Medulla oblongata (tissue), 1 donor: Measurements from ENCODE around the gene POU2AF1.

ENCODE experiments used
- DNase-seq: peaks from one replicate; pipeline ENCODE4 v3.0.0-alpha.2; 2015; ENCODE audit errors: extremely low spot score

POU2AF1 gene

DNA sequence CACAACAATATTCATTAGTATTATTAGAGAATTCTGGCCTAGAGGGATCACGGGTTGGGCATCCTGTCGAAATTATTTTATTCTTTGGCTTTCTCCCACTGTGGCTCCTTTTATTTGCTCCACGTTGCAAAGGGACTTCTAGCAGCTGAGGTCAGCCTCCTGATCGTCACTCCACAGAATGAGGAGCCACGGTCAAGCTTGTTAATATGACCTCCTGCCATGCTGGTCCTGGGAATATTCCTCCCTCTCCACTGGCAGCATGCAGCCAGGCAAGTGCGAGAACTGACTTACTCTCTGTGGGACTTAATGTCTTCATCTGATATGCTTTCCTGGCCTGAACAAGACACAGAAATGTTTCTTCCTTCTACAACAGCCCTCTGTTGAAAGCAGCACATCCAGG, 59.8 kb downstream of the POU2AF1 start:
- no peak for DNase-seq

DNA sequence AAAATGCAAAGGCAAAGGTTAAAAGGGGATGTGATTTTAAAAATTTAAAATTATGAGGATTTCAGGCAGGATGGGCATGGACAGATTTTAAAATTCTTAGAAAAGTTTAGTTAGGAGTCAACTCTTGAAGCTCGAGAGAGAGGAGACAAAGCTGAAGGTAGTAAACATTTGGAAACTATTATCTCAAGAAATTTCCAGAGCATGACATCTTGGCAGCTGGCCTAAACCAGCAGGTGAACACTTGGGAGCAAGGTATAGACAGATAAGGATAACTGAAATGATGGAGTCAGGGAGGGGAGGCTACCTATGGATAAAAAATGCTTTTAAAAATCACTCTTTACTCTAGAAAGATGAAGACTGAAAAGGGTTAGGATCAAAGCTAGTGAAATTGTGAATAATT, 67.0 kb downstream of the POU2AF1 start:
- no peak for DNase-seq

DNA sequence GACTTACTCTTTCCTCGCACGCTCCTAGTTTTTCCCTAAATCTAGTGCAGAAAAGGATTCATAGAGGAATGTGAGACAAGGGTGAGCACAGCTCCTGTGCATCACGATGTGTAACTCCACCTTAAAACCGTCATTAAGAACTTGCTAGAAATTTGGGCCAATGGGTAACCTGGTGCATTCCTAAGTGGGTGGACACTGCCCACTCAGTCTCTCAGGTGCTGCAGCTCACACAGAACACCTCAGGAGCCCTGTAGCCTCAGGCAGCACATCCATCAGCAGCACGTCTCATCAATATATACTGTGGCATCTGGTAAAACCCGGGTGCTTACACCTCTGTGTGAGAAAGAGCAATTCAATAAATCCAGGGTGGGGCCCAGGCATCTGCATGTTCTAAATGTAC, 68.4 kb downstream of the POU2AF1 start:
- no peak for DNase-seq

DNA sequence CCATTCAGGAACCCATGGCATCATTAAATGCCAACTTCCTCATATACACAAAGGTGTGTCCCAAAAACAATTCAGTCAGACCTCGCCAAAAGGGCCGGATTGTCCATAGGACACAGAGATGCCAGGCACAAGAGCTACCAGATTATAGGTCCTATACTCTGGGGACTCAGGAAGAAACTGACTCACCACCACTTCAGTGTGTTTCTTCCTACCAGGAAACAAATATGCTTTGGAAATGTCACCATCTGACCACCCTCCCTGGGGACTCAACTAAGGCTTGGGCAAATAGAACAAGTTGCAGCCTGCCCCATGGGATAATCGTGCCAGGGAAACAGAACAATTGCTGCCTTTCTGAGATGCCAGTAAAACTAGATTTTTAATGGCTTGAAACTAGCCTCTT, 69.0 kb downstream of the POU2AF1 start:
- no peak for DNase-seq

DNA sequence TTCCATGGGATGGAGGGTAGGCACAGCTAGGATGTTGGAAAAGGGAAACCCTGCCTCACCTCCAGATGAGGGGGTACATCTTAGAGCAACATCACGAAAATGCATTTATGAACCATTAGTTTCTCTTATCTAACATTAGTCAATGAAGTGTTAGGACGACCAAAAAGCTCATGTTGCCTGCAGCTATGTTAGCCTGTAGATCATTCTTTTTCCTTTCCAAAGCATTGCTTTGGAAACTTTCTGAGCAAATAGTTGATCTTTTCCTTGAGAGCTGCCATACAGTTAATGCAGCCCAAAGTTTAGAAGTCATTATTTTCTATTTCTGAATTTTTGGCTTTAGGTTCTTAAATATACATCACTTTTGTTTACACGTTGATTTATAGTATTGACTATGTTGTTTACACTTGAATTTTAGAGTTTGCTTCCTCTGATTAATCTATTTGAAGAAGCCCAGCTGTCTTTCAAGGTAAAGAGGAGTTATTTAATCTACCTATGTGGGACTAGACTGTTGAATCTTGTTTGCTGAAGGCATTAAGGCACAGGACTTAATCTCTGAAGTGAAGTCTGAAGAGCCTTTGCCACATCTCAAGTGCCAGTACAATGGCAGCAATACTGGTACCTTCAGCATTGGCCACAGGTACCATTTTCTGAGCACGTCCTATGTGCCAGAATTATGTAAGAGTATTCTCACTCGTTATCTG, 69.7 kb downstream of the POU2AF1 start:
- no peak for DNase-seq

DNA sequence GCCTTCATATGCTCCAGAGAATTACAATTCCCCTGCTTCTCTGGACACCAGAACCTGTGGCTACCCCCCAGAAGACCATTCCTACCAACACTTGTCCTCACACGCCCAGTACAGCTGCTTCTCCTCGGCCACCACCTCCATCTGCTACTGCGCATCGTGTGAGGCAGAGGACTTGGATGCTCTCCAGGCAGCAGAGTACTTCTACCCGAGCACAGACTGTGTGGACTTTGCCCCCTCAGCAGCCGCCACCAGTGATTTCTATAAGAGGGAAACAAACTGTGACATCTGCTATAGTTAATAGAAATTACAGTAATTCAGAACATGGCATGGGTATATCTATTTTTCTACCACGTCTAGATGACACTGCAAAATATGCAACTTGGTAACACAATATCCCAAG, 70.9 kb downstream of the POU2AF1 start:
- no peak for DNase-seq

DNA sequence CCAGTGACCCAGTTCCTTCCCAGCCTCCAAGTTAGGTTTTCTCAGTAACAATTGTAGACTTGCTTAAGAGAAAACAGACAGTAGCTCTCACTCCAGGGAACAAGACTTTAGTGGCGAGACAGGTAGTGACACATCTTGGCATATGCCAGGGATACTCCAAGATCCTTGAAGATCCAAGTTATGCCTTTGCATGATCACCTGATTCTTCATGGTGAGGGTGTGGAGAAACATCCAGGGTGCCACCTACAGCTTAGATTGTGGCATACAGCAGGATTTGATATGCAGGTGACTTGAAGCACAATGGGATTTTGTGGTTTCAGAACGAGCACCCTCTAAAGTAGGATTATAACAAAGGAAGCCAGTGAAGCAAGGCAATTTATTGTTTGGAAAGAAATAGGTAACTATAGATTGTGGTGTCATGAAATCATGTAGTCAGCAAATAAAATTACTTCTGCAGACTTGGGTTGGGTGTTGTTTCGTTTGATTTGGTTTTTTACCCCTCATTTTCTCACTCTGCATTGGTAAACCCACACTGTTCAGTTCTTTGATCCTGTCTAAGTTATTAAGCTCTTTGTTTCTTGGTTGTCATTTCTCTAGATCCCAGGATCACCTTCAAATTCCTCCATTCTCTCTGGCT, 71.5 kb downstream of the POU2AF1 start:
- DNase-seq: no peak

DNA sequence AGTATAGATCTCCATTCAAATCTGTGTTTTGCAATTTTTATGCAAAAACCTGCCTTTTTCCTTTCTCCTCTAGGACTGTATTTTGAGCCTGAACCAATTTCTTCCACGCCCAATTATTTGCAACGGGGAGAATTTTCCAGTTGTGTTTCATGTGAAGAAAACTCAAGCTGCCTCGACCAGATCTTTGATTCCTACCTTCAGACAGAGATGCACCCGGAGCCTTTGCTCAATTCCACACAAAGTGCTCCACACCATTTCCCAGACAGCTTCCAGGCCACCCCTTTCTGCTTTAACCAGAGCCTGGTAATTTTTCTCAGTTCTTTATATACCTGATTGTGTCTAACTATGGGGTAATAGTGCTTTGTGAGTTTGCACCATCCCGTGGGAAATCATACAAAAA, 72.8 kb downstream of the POU2AF1 start:
- DNase-seq: no peak

DNA sequence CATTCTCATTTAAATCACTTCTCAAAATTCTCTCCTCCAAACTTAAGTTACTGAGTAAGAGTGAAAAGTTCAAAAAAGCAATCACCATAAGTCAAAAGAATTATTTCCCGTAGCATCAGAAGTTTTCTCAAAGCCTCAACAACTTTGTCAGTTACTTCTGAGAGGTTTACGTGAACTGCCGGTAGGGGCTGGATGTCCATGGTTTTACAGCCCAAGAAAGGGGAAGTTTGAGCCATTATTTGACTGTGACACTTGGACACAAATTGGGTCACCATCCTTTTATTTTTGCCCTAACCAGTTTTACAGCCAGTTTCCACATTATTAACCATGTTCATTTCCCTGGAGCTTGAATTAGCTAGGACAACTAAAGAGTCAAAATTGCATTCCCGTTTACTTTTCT, 73.2 kb downstream of the POU2AF1 start:
- DNase-seq: no peak

DNA sequence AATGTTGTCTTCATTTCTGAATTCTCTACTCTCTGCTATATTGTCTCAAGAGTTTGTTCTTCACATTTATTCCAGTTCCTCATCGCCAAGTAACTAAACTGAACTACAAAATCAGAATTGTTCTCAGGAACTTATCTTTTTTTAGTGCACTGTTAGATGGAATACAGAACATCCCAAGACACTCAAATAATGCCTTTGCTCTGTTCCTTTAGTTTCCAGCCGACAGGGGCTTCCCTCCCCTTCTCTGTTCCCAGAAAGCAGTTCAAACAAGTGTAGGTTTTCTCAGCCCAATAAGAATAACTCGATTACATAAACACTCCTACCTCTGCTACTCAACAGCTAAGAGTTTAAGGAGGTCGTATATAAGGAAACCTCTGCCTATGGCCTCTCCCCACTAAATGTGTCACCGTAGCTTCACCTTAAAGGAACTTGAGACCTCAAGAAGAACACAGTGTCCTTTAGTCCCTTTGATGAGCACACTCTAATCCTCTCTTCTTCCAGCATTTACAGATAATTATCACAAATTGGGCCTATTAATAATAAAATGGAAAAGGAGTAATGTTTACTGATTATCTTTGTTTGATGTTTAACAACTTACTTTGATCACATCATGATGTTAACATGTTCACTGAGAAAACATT, 73.8 kb downstream of the POU2AF1 start:
- DNase-seq: no peak

DNA sequence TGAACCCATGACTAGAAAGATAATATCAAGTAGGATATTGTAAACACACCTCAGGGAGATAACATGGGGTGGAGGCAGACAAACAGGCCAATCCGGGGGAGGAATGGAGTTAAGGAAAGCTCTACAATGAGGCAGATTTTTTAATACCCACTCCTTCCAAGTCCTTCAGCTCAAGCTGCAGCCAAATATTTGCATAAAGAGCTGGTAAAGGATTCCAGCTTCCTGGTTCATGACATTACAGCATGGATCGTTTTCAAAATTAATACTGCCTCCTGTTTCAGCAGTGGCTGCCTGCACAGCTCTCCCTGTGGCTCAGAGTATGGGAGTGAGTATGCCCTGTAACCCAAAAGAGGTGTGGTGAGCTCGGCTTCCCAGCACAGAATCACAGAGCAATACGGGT, 75.6 kb downstream of the POU2AF1 start:
- DNase-seq: no peak

DNA sequence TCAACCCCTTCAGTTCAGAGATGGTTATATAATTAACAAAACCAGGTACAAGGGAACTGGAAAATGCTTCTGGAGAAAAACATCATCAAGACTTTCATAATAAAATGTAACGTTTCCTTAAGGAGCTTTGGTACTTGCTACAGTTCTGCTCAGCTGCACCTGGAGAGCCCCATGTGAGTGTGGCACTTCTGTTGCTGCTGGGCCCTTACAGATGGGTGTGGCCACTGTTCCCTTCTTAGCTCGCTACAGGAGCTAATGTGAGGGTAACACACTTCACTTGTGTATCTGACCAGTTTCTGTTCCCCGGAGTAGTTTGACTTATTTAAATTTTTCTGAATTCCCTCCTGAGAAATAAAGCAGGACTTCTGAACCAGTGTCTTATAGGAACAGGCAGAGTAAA, 76.8 kb downstream of the POU2AF1 start:
- no peak for DNase-seq
